CD14-positive monocyte (primary cell): ENCODE data around the gene PECR. TPM values are rescaled to one million over a fixed set of nuclear protein-coding genes. Genes with fewer than 3 reads are reported as not detected.

Source experiments
- DNase-seq, 3 donors: peaks; one replicate each; pipeline ENCODE4 v3.0.0-alpha.2; 2011 to 2022
- H2AFZ ChIP-seq: 2 replicates; pipeline ENCODE4 v1.6.0; 2012; ENCODE audit warnings: mild to moderate bottlenecking, low read depth, low read length, inconsistent platforms; ENCODE audit not compliant: insufficient read depth, poor library complexity, severe bottlenecking
- H3K27ac ChIP-seq, 2 donors: 1 replicate in 1 of 2; 2 replicates in 1 of 2; pipeline ENCODE4 v1.5.1; 2012 to 2013; ENCODE audit warnings: low read length in 2 of 2, control low read depth in 1 of 2, inconsistent platforms in 1 of 2, low read depth in 1 of 2, mild to moderate bottlenecking in 1 of 2
- H3K27me3 ChIP-seq, 2 donors: one replicate each; pipeline versions ENCODE4 v1.6.0 to v1.6.1; 2011 to 2013; ENCODE audit warnings: low read length in 2 of 2; ENCODE audit not compliant: control insufficient read depth in 2 of 2, insufficient read depth in 2 of 2
- H3K36me3 ChIP-seq, 2 donors: replicated peaks in 1 of 2; 1 replicate in 1 of 2; 2 replicates in 1 of 2; pipeline versions ENCODE4 v1.5.1 to v1.6.1; 2012 to 2013; ENCODE audit warnings: low read length in 2 of 2, control low read depth in 1 of 2, inconsistent platforms in 1 of 2, mild to moderate bottlenecking in 1 of 2; ENCODE audit not compliant: insufficient read depth in 2 of 2, control insufficient read depth in 1 of 2
- H3K4me1 ChIP-seq, 2 donors: 1 replicate in 1 of 2; 2 replicates in 1 of 2; pipeline versions ENCODE4 v1.5.1 to v1.6.1; 2012 to 2013; ENCODE audit warnings: low read length in 2 of 2, control low read depth in 1 of 2, inconsistent platforms in 1 of 2, mild to moderate bottlenecking in 1 of 2, moderate library complexity in 1 of 2; ENCODE audit not compliant: insufficient read depth in 2 of 2, control insufficient read depth in 1 of 2
- H3K4me2 ChIP-seq: replicated peaks from 2 replicates; pipeline ENCODE3; 2012; ENCODE audit warnings: low read length, moderate library complexity, mild to moderate bottlenecking; ENCODE audit not compliant: poor library complexity, severe bottlenecking; ENCODE audit errors: extremely low read depth
- H3K4me3 ChIP-seq, 3 experiments: fragments of 200-600 bp in 1 of 3; sonication (generic) in 1 of 3; replicated peaks in 1 of 3; 1 replicate in 2 of 3; 2 replicates in 1 of 3; pipeline ENCODE4 v1.5.1; 2011 to 2013; ENCODE audit warnings: low read length in 3 of 3, mild to moderate bottlenecking in 3 of 3, control low read depth in 2 of 3, low read depth in 2 of 3, inconsistent platforms in 1 of 3, moderate library complexity in 1 of 3
- H3K79me2 ChIP-seq: 2 replicates; pipeline ENCODE4 v1.6.0; 2012; ENCODE audit warnings: mild to moderate bottlenecking, control low read depth, inconsistent platforms, low read length, moderate library complexity; ENCODE audit not compliant: insufficient read depth
- H3K9ac ChIP-seq: 2 replicates; pipeline ENCODE4 v1.6.0; 2017; ENCODE audit warnings: low read length, mild to moderate bottlenecking; ENCODE audit not compliant: insufficient read depth, poor library complexity, severe bottlenecking
- H3K9me3 ChIP-seq, 2 donors: replicated peaks in 1 of 2; 1 replicate in 1 of 2; 2 replicates in 1 of 2; pipeline versions ENCODE4 v1.5.1 to v1.6.1; 2012 to 2013; ENCODE audit warnings: low read length in 2 of 2, control low read depth in 1 of 2; ENCODE audit not compliant: control insufficient read depth in 1 of 2, insufficient read depth in 1 of 2
- H4K20me1 ChIP-seq: 2 replicates; pipeline ENCODE4 v1.6.0; 2012; ENCODE audit warnings: mild to moderate bottlenecking, low read length, control low read depth, moderate library complexity; ENCODE audit not compliant: insufficient read depth
- H3K27ac Mint-ChIP-seq, 7 donors: one replicate each; pipeline ENCODE4 v1.8.0; 2020; ENCODE audit warnings: mild to moderate bottlenecking in 7 of 7, mixed read lengths in 7 of 7, moderate library complexity in 6 of 7, inconsistent platforms in 2 of 7
- H3K27me3 Mint-ChIP-seq, 3 donors: one replicate each; pipeline ENCODE4 v1.8.0; 2021 to 2022; ENCODE audit warnings: low read depth in 3 of 3, mild to moderate bottlenecking in 3 of 3, mixed read lengths in 3 of 3, moderate library complexity in 3 of 3, inconsistent platforms in 1 of 3
- H3K36me3 Mint-ChIP-seq, 2 donors: one replicate each; pipeline ENCODE4 v1.8.0; 2020; ENCODE audit warnings: mixed read lengths in 2 of 2, inconsistent platforms in 1 of 2, mild to moderate bottlenecking in 1 of 2
- H3K4me1 Mint-ChIP-seq: one replicate; pipeline ENCODE4 v1.8.0; 2020; ENCODE audit warnings: mild to moderate bottlenecking, mixed read lengths
- H3K4me3 Mint-ChIP-seq, 2 donors: one replicate each; pipeline ENCODE4 v1.8.0; 2020; ENCODE audit warnings: mild to moderate bottlenecking in 2 of 2, mixed read lengths in 2 of 2, moderate library complexity in 1 of 2
- H3K9me3 Mint-ChIP-seq, 7 donors: one replicate each; pipeline ENCODE4 v1.8.0; 2020 to 2022; ENCODE audit warnings: mixed read lengths in 7 of 7, mild to moderate bottlenecking in 6 of 7, moderate library complexity in 6 of 7, inconsistent platforms in 2 of 7
- WGBS: methylation state at CpG from one replicate; pipeline ENCODE4 v1.1.5; 2013; ENCODE audit warnings: missing lambda C conversion rate; ENCODE audit not compliant: insufficient coverage; 5-methylcytosine and 5-hydroxymethylcytosine counted together
- intact Hi-C, 2 donors: fragments of 100-400 bp; cut with micrococcal nuclease; formaldehyde crosslinking; loops; one replicate each; pipeline versions ENCODE4 v1.15.0 to v1.15.1; 2023
- polyA plus RNA-seq, 3 donors: library from polyadenylated mRNA; depleted of rRNA in 1 of 3; unstranded in 2 of 3; stranded (reverse) in 1 of 3; fragments of 300-500 nt in 2 of 3; fragments of >200 nt in 1 of 3; fragmentation: Illumina TruSeq in 2 of 3; gene quantifications; 1 replicate in 2 of 3; 2 replicates in 1 of 3; pipeline ENCODE4 v1.2.3, GENCODE V29; 2012 to 2021
- TF ChIP-seq, protein P1 (sequence below): fragments of 200-600 bp; IDR thresholded peaks from one replicate; pipeline ENCODE4 v1.8.0; 2022; ENCODE audit warnings: antibody characterized with exemption, mild to moderate bottlenecking

The PECR gene
- polyA plus RNA-seq, 3 donors = 7.4 to 16.9 (median 12.3) TPM

DNA sequence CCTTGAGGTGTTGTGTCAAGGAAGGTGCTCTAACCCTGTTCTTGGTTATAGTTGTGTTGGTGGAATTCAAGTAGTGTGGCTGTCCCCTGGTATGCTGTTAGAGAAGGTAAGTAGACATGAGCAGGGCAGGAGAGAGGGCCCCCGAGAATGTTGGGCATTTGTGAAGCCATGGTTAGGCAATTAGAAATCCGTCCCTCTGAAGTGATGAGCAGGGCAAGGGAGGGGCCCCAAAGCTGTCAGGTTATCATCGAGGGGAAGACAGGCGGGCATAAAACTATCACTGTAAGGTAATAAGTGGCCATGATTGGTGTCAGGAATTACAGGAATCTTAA is 32.7 kb upstream of the PECR start:
- Histone ChIP-seq H3K79me2 (peaks cover 95% of the 10 kb centered on the region), H3K4me3 (no peak overlapping the region), H3K27me3 (no peaks in the 10 kb centered on the region), H3K9me3 (no peaks in the 10 kb centered on the region), H2AFZ (no peak overlapping the region), H3K4me2 (peak overlapping the region; percentile 78), H4K20me1 (peaks cover 58% of the 10 kb centered on the region), H3K9ac (no peak overlapping the region), H3K36me3 (peaks cover 63 to 71% of the 10 kb centered on the region in 2 donors), H3K4me1 (peaks cover 25 to 43% of the 10 kb centered on the region in 2 donors), H3K27ac (peak overlapping the region; percentile 80 to 97)
- Mint-ChIP-seq H3K4me3 (peak overlapping the region in 1 of 2 donors; percentile 84), H3K27ac (peak overlapping the region; percentile 51 to 99 (median 85)), H3K4me1 (peaks cover 39% of the 10 kb centered on the region), H3K9me3 (no peaks in the 10 kb centered on the region), H3K27me3 (no peaks in the 10 kb centered on the region), H3K36me3 (peaks cover 63 to 68% of the 10 kb centered on the region in 2 donors)
- TF ChIP-seq, protein P1, sequence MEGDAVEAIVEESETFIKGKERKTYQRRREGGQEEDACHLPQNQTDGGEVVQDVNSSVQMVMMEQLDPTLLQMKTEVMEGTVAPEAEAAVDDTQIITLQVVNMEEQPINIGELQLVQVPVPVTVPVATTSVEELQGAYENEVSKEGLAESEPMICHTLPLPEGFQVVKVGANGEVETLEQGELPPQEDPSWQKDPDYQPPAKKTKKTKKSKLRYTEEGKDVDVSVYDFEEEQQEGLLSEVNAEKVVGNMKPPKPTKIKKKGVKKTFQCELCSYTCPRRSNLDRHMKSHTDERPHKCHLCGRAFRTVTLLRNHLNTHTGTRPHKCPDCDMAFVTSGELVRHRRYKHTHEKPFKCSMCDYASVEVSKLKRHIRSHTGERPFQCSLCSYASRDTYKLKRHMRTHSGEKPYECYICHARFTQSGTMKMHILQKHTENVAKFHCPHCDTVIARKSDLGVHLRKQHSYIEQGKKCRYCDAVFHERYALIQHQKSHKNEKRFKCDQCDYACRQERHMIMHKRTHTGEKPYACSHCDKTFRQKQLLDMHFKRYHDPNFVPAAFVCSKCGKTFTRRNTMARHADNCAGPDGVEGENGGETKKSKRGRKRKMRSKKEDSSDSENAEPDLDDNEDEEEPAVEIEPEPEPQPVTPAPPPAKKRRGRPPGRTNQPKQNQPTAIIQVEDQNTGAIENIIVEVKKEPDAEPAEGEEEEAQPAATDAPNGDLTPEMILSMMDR = no peak
- intact Hi-C loops = loop anchor here in 1 of 2 donors (10.0 kb wide), 1 partner anchor 300 kb away; the partner anchor contains the start of gene SMARCAL1
- 63% methylated on average over 4 of the region's 4 CpGs for WGBS
- DNase-seq = no peak

DNA sequence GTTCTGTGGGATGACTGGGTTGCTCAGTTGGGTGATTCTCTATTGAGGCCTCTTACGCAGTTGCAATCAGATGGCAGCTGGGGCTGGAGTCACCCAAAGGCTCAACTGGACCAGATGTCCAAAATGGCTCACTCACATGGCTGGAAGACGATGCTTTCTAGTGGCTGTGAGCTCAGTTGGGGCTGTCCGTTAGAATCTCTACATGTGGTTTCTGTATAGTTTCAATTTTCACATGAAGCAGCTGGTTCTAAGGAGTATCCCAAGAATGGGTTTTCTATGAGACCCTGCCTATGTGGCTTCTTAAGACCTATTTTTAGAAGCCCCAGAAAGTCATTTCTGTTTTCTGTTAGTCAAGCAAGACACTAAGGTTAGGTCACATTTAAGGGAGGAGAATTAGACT is 32.0 kb upstream of the PECR start:
- Mint-ChIP-seq H3K36me3 (peaks cover 55 to 60% of the 10 kb centered on the region in 2 donors), H3K27ac (peak overlapping the region in 3 of 7 donors; percentile 13 to 75 (median 28)), H3K4me3 (no peak overlapping the region), H3K4me1 (peaks cover 43% of the 10 kb centered on the region), H3K9me3 (peaks cover 0 to 2% (median 0%) of the 10 kb centered on the region in 7 donors), H3K27me3 (no peaks in the 10 kb centered on the region)
- TF ChIP-seq, protein P1 = no peak
- peaks cover 56 to 64% of the 10 kb centered on the region in 2 donors for H3K36me3 ChIP-seq
- no peak for DNase-seq
- no peaks in the 10 kb centered on the region for H3K9me3 ChIP-seq
- peak overlapping the region in 1 of 2 donors; percentile 97 for H3K27ac ChIP-seq
- H3K4me1 ChIP-seq = peaks cover 25 to 43% of the 10 kb centered on the region in 2 donors
- intact Hi-C loops = loop anchor here in 1 of 2 donors (10.0 kb wide), 1 partner anchor 301 kb away; the partner anchor contains the start of gene SMARCAL1
- H3K79me2 ChIP-seq = peaks cover 90% of the 10 kb centered on the region
- no peaks in the 10 kb centered on the region for H3K27me3 ChIP-seq
- no peak overlapping the region for H2AFZ ChIP-seq
- H3K4me2 ChIP-seq = no peak overlapping the region
- 89% methylated on average over 3 of the region's 3 CpGs for WGBS
- peaks cover 50% of the 10 kb centered on the region for H4K20me1 ChIP-seq
- no peak overlapping the region for H3K4me3 ChIP-seq
- no peak overlapping the region for H3K9ac ChIP-seq
